Kidney (tissue), 14 donors: Measurements from ENCODE around the gene RPS6KB2. TPM values are rescaled to one million over a fixed set of nuclear protein-coding genes. Genes with fewer than 3 reads are reported as not detected.
A peak's percentile ranks its signal among the peaks of the same experiment; 100 is the strongest.

Source experiments
- DNase-seq, 5 donors: peaks; one replicate each; pipeline ENCODE4 v3.0.0-alpha.2; 2013 to 2020
- FAIRE-seq: peaks from 2 replicates; lab custom pipeline; 2012; peaks lifted over from hg19 to GRCh38; lab: Jason Lieb, UNC
- H3K27ac ChIP-seq, 2 donors: one replicate each; pipeline ENCODE4 v1.7.0; 2013; ENCODE audit warnings: low read depth in 2 of 2, low read length in 2 of 2, inconsistent platforms in 1 of 2
- H3K27me3 ChIP-seq: one replicate; pipeline ENCODE4 v1.7.1; 2013; ENCODE audit warnings: low read length, inconsistent platforms; ENCODE audit not compliant: control insufficient read depth, insufficient read depth
- H3K36me3 ChIP-seq, 3 donors: one replicate each; pipeline versions ENCODE4 v1.7.0 to v1.7.1; 2013; ENCODE audit warnings: low read length in 3 of 3, control low read depth in 1 of 3, inconsistent platforms in 1 of 3; ENCODE audit not compliant: insufficient read depth in 3 of 3, control insufficient read depth in 2 of 3
- H3K4me1 ChIP-seq, 3 donors: one replicate each; pipeline versions ENCODE4 v1.7.0 to v1.7.1; 2013; ENCODE audit warnings: low read length in 3 of 3, inconsistent platforms in 1 of 3, low read depth in 1 of 3; ENCODE audit not compliant: control insufficient read depth in 2 of 3, insufficient read depth in 2 of 3
- H3K4me3 ChIP-seq, 3 donors: one replicate each; pipeline versions ENCODE4 v1.7.0 to v1.8.1; 2013; ENCODE audit warnings: low read length in 3 of 3, control low read depth in 1 of 3, inconsistent platforms in 1 of 3
- H3K9ac ChIP-seq, 3 donors: one replicate each; pipeline versions ENCODE4 v1.7.0 to v1.7.1; 2013; ENCODE audit warnings: low read length in 3 of 3, control low read depth in 1 of 3, inconsistent platforms in 1 of 3
- H3K9me3 ChIP-seq, 3 donors: one replicate each; pipeline versions ENCODE4 v1.7.0 to v1.7.1; 2013; ENCODE audit warnings: low read length in 3 of 3, control low read depth in 1 of 3, inconsistent platforms in 1 of 3; ENCODE audit not compliant: control insufficient read depth in 2 of 3, insufficient read depth in 1 of 3
- intact Hi-C: fragments of 100-400 bp; cut with DNase I; formaldehyde crosslinking; loops from one replicate; pipeline ENCODE4 v1.11.1; 2022
- polyA plus RNA-seq: library from polyadenylated mRNA; stranded (reverse); fragments of 350-450 nt; fragmentation: Illumina TruSeq; extraction: RNeasy Lipid Tissue Mini Kit (QIAGEN cat#74804); gene quantifications from one replicate; pipeline ENCODE4 v1.2.3, GENCODE V29; 2014; ENCODE audit warnings: low read depth, low replicate concordance; ENCODE audit not compliant: insufficient read depth
- total RNA-seq: library from RNA; stranded (reverse); fragmentation: NEBNext Ultra II Directional; extraction: Animal tissue kit (Norgen Biotek cat#: 25700); gene quantifications from one replicate; pipeline ENCODE4 v1.2.1, GENCODE V29; 2021
- TF ChIP-seq, protein P1 (sequence below): IDR thresholded peaks from 3 replicates; pipeline ENCODE4 v1.5.1; 2012; ENCODE audit warnings: mild to moderate bottlenecking, moderate library complexity, borderline replicate concordance; ENCODE audit not compliant: insufficient read depth; ENCODE audit errors: extremely low read depth
- donor health status: control.
- donor health status: control.
- donor health status: control.
- donor health status: control.
- donor health status: control.
- donor health status: DM: yes; HTN: yes; CAD: no.
- donor health status: Normal renal cell carcinoma (clear cell type).

Gene RPS6KB2
- total and polyA plus RNA-seq, 2 donors from 2014 or later, result 41.3 to 45.4 TPM

DNA sequence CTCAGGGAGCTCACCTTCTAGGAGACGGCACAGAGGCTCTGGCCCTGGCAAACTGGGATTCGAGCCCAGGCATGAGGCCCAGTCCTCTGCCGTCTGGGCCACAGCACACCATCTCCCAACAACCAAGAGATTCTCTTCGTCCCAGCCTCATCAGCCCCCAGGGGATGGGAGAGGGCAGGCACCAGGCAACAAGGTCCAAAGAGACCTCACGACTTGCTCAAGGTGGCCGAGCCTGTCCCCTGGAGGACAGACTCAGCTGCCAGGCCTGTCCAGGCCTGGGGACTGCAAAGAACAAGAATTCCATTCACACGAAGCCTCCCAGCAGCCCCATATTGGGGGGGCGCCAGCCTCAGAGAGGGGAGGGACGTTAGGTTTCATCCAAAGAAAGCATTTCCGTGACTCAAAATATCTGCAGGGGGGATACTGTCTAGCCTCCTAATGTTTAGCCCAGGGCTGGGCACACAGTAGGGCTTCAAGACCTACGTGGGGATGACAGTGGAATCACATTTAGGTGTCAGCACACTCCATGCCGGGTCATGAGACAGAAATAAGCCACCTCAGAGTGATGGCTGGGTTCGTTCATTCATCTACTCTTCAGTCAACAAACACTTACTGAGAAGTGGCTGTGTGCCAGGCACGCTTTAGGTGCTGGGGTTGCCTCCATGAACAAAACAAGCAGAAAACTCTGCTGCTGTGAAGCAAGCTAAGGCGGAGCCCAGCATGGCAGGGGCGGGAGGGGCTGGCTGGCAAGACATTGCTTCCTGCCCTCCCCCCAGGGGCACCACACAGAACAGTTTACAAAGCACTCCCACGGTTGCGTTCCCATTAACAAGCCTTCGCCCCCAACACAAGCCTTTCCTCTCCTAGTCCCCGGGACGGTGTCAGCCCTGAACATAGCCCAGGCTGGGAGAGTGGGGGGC is 11.6 kb upstream of the RPS6KB2 start:
- no peaks in the 10 kb centered on the region for H3K27me3 ChIP-seq
- no peaks in the 10 kb centered on the region for H3K9me3 ChIP-seq
- H3K4me3 ChIP-seq, result no peak overlapping the region
- FAIRE-seq (no peak), DNase-seq (peak in 1 of 5 donors; percentile 38)
- H3K27ac ChIP-seq, result no peak overlapping the region
- intact Hi-C loops, result no loop called here
- peaks cover 0 to 26% (median 11%) of the 10 kb centered on the region in 3 donors for H3K4me1 ChIP-seq
- no peak overlapping the region for H3K9ac ChIP-seq
- TF ChIP-seq, protein P1, sequence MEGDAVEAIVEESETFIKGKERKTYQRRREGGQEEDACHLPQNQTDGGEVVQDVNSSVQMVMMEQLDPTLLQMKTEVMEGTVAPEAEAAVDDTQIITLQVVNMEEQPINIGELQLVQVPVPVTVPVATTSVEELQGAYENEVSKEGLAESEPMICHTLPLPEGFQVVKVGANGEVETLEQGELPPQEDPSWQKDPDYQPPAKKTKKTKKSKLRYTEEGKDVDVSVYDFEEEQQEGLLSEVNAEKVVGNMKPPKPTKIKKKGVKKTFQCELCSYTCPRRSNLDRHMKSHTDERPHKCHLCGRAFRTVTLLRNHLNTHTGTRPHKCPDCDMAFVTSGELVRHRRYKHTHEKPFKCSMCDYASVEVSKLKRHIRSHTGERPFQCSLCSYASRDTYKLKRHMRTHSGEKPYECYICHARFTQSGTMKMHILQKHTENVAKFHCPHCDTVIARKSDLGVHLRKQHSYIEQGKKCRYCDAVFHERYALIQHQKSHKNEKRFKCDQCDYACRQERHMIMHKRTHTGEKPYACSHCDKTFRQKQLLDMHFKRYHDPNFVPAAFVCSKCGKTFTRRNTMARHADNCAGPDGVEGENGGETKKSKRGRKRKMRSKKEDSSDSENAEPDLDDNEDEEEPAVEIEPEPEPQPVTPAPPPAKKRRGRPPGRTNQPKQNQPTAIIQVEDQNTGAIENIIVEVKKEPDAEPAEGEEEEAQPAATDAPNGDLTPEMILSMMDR, result no peak
- H3K36me3 ChIP-seq, result no peaks in the 10 kb centered on the region

DNA sequence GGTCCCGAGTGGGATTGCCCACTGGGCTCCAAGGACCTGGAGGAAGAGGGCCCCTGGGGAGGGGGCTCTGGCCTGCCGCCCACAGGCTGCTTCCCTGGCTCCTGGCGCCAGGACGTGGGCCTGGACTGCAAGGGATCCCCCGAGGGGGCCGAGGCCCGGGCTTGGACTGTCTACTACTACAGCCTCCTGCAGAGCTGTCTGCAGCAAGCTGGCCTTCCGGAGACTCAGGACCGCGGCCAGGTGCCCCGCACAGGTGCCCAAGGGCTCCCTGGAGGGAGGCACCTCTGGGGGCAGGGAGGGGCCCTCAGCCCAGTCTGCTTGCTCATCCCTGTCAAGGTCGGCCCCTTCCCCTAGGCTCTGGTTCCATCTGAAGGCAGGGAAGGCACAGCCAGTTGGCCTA is 10.9 kb upstream of the RPS6KB2 start:
- no peaks in the 10 kb centered on the region for H3K27me3 ChIP-seq
- H3K4me1 ChIP-seq, result peaks cover 0 to 26% (median 11%) of the 10 kb centered on the region in 3 donors
- intact Hi-C loops, result no loop called here
- TF ChIP-seq, protein P1, result no peak
- no peaks in the 10 kb centered on the region for H3K36me3 ChIP-seq
- no peaks in the 10 kb centered on the region for H3K9me3 ChIP-seq
- DNase-seq (no peak), FAIRE-seq (no peak)
- H3K9ac ChIP-seq, result no peak overlapping the region
- no peak overlapping the region for H3K27ac ChIP-seq
- H3K4me3 ChIP-seq, result no peak overlapping the region

DNA sequence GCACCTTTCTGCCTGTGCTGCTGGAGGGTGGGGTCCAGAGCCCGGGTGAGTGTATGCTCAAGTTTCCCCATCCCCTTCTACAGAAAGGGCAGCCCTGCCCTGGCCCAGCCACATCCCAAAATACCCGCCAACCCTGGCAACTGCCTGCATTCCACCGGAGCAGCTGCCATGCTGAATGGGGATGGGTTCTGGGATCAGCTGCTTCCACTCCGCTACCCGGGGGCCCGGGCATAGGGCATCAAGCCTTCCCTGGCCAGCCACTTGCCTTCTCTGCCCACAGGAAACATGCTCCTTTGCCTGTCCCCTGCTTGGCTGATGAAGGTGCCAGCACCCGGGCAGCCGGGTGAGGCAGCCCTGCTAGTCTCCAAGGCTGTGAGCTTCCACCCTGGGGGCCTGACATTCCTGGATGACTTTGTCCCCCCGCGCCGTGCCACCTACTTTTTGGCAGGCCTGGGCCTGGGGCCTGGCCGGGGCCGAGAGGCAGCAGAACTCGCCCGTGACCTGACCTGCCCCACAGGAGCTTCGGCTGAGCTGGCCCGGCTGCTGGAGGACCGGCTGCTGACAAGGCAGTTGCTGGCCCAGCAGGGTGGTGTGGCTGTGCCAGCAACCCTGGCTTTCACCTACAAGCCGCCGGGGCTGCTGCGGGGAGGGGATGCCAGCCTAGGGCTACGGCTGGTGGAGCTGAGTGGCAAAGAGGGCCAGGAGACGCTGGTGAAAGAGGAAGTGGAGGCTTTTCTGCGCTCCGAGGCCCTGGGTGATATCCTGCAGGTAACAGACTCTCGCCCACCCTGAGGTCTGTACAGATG is 9.6 kb upstream of the RPS6KB2 start:
- H3K9me3 ChIP-seq, result no peaks in the 10 kb centered on the region
- FAIRE-seq (no peak), DNase-seq (peak in 1 of 5 donors; percentile 80)
- H3K9ac ChIP-seq, result no peak overlapping the region
- H3K27me3 ChIP-seq, result no peaks in the 10 kb centered on the region
- no peaks in the 10 kb centered on the region for H3K36me3 ChIP-seq
- H3K27ac ChIP-seq, result no peak overlapping the region
- intact Hi-C loops, result no loop called here
- H3K4me3 ChIP-seq, result no peak overlapping the region
- H3K4me1 ChIP-seq, result peaks cover 0 to 26% (median 11%) of the 10 kb centered on the region in 3 donors
- TF ChIP-seq, protein P1, result no peak
